Muscle of arm (tissue), 12 donors: ENCODE results near the gene MZB1. TPM values are rescaled to one million over a fixed set of nuclear protein-coding genes. Genes with fewer than 3 reads are reported as not detected.
"Not testable (repeated sequence)": the region's sequence is repeated elsewhere in the genome, so short reads cannot be mapped to it uniquely, and the experiment has no call there.

Experiments used
- DNase-seq: peaks from one replicate; pipeline ENCODE4 v3.0.0-alpha.2; 2013
- polyA plus RNA-seq, 12 donors: library from polyadenylated mRNA; unstranded; fragments of 120-200 nt; gene quantifications; one replicate each; pipeline ENCODE4 v1.2.1, GENCODE V29; 2013; ENCODE audit not compliant: insufficient read length in 12 of 12

MZB1 gene
- polyA plus RNA-seq, 12 donors, result 0.10 to 3.0 (median 0.39) TPM; not detected in 2

GRCh38 chr5:139392678-139393496 lies 3.2 kb upstream of the MZB1 start:
- no peak for DNase-seq

GRCh38 chr5:139392324-139392677 lies 2.6 kb upstream of the MZB1 start:
- DNase-seq, result no peak

DNA sequence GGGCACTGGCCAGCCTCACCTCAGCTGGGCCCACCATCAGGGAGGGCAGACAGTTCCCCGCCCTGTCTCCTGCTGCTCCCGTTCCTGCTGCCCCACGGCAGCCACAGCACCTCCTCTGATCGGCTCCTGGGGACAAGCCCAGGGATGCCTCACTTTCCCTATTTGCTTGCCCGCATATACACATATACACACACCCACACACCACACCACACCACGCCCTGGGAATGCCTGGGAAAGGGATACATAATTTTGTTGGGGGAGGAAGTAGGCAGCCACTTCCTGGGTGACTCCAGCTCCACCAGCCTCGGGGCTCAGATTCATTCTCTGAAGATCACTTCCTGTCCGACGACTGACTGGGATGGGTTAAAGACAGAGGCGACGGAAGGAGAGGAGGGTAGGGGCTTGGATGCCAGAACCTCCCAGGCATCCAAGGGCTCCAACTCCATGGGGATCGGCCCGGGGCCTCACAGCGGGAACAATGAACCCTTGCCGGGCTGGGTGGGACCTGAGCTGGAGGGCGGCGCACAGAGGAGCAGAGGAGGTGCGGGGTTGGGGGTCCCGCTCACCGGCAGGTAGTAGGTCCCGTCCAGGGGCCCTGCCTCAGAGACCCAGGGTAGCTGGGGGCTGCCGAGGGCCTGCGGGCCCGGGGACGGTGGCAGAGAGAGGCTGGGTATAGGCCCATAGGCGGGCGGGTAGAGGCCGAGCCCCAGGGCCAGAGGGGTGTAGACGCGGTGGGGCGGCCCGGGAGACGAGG lies 2.0 kb upstream of the MZB1 start:
- DNase-seq, result no peak

DNA sequence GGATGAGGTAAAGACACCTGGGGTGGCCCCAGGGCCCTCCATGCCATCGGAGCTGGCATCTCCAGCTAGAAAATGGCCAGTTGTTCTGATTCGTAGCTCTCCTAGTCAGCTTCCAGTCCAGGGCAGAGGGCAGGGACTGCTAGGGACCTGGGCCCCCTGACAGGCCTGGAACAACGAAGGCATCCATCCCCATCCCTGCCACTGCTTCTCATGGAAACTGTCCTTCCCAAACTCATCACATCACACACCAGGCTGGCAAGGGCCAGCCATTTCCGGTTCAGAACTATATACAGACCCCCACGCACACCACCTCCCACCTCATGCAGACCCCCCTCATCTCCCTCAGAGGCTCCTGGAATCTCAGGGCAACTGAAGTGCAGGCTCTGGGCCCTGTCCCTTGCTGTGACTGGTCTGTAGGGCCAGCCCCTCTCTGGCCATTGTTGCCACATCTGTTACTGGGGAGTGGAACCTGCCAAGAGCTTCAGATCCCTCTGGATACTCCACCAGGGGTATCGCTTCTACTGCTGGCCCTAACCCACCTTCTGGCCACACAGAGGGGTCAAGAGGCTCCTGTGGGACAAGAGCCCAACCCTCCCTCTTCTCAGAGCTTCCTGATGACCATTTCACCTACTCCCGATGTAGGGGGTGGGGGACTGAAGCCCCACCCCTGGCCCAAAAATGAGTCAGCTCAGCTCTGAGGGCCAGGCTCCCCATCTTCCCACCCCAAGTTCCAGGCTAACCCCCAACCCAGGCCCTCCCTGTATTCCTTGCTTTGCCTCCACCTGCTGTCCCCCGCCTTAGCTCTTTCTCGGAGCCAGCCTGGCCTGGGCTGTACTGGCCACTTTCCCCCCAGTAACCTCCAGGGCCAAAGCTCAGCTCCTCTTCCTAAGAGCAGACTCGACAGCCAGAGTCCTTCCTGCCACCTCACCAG lies 1.2 kb upstream of the MZB1 start:
- DNase-seq, result no peak

GRCh38 chr5:139388198-139388821 lies 1.4 kb downstream of the MZB1 start:
- DNase-seq, result no peak

DNA sequence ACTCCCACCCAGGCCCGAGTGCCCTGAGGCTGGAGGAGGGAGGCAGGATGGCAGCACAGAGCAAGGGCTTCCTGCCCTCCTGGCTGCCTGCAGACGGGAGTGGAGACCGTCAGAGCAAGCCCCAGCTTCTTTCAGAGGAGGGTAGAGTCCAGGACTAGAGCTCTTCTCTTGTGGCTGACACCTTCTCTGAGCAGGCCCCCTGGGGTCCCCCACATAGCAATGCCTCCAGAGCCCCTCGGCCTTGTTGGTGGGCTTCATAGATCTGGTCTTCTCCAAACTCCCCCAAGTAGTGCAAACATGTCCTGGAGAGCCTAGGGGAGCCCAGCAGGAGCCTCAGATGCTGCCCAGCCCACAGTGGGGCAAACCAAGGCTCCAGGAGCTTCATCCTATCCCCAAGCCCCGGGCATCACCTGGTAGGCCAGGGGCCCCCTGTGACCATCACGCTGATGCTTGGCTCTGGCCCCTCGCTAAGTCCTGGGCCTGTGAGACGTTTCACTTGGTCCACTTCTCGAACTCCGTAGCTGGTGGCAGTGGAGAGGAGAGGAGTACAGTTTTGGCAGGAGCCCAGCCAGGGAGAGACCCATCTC lies 2.0 kb downstream of the MZB1 start:
- no peak for DNase-seq

- not testable (repeated sequence) for DNase-seq
These were observed 2.8 kb downstream of the MZB1 start for GRCh38 chr5:139386956-139387355.

- DNase-seq, result no peak
These were observed 3.7 kb downstream of the MZB1 start for GRCh38 chr5:139386050-139386438.

- no peak for DNase-seq
These were observed 4.4 kb downstream of the MZB1 start for GRCh38 chr5:139385061-139386049.

DNA sequence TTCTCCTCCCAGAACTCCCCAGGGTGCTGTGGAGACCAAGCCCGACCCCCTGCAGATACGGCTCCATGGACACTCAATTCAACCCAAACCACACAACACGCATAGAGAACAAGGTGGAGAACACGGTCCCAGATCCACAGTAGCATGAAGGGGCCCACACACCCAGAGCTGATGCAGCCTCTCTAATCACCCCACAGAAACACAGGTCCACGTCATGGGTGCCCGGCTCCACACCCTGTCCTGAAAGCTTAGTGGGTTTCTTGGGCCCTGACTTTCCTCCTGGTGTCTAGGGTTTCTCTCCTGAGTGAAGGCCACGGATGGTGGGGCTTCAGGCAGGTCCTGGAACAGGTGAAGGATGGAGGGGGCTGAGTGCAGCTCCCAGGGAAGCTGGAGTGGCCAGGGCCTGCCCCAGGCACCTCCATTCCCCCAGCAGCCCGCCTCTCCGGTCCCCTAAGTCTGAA lies 5.1 kb downstream of the MZB1 start:
- no peak for DNase-seq

DNA sequence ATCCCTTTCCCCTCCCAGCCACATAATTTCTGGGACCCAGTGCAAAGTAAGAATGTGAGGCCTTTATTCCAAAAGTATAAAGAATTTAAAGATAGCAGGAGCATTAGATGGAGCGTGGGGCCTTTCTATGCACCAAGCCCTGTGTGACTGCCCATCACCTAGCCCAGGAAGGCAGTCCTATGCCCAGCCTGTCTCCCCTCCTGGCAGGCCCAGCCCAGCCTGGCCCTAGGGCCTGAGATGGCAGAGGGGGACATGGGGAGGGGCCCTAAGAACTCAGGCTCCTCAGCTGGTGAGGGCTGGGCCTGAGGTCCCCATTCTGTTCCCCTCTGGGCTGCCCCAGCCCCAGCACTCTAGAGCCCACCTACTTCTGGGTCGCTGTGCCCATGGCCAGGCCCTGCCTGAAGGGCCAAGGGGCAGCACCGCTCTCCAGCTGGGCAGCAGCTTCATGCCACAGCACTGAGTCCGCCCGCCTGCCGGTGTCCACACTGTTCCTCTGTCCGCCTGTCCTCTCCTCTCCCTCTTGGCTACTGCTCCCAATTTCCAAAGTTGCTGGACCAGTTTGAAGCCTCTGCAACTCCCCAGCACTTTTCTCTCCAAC lies 5.6 kb downstream of the MZB1 start:
- DNase-seq, result no peak

DNA sequence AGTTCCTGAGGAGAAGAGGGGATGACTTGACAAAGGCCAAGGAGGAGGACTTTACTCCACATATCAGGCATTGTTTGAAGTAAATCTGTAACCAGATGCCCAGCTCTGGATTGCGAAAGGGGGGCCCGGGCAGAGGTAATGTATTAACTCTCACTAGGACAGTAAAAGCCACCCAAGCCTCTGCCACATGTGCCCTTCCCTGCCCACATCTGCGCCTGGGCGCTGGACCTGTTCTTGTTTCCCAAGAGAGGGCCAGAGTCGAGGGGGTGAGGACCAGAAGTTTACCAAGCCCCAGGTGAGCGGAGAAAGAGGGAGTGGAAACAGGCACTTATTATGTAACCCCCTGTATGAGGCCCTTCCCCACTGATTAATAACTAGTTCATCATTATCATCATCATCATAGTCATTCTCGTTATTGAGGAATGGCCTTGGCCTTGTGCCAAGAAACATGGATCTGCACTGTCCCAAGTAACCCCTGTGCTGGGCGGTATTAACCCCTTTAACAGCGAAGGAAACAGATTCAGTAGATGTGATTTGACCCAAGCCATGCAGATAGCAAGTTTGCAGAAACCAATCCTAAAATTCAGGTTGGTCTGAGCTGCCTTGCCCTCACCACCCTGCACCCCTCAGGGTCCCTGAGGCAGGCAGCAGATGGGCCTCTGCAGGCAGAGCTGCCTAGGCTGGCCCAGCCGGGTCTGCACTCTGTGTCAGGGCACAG lies 6.3 kb downstream of the MZB1 start, which contains the start of gene SLC23A1:
Gene SLC23A1, minus strand, starts transcription at position 23 of the 718 bp plus-strand sequence. CDS start 44 bp downstream, outside the sequence.
- DNase-seq, result no peak

GRCh38 chr5:139382807-139383206 lies 6.9 kb downstream of the MZB1 start:
- no peak for DNase-seq

DNA sequence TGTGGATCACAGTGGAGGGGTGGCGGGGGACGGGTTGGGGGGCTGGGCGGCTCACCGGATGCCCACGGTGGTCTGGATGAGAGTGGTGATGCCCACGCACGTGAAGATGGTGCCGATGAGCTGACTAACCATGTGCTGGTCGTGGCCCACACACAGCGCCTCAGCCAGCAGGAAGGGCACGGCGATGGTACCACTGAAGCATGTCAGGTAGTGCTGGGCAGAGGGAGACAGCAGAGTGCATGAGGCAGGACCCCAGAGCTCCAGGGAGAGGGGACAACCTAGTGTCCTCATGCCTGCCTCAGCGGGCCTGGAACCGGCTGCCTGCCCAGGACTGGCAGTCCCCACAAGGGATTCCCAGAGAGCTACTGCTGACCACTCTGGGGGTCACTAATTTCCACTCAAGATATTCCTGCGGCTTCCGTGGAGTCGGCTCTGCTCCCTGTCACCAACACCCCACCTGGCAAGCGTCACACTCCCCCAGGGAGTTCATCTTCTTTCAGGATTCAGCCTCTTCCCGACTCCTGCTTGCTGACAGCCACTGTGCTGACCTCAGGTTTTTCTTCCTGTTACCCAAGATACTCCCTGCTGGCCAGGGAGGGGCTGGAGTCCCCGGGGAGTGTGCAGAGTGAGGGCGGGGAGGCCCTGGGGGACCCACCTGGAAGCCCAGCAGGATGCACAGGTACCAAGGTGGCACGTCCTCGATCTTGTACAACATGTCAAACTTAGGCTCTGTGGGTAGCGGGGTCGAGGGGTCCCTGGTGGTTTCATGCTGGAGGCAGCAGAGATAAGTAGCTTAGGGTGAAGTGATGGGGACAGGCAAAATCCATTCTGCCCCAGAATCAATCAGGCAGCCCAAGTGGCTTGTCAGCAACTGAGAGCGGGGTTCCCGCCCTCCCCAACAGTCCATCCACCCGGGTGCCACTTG lies 7.6 kb downstream of the MZB1 start:
- DNase-seq, result no peak

DNA sequence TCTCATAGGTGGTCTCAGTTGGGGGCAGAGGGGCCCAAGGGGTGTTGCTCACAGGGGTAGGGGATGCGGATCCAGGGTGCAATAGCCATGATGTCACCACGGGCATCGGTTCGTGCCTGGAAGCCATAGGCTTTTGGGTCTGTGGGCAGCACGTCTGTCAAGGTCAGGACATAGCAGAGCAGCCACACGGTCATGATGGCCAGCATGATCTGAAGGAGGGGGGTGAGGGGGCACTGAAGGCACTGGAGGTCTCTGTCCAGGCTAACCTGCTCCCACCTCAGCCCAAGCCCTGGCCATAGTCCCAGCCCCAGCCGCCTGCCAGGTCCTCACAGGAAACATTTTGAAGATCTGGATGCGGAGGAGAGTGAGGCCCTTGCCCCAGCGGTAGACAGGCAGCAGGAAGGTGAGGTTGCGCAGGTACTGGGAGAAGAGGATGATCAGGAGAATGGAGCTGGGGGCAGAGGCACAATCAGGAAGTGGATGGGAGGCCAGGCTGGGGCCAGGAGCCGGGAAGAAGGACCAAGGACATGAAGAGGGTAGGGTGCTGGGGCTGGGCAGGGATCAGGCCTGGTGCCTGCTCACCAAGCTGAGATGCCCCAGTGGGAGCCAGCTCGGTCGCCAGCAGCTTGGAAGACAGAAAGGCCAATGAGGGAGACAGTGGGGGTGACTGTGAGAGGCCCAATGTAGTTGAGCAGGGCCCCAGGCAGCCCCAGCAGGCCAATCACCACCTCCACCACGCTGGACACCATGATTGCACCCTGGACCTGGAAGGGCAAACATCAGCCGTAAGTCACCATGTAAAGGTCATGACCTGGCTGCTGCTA lies 9.9 kb downstream of the MZB1 start:
- no peak for DNase-seq

- no peak for DNase-seq
These were observed 10.8 kb downstream of the MZB1 start for GRCh38 chr5:139378941-139379361.
